Stimulated activated CD8-positive, alpha-beta memory T cell treated with anti-CD3 and anti-CD28 coated beads, Interleukin-2, amount 100 ng/mL, for 1 hour (primary cell): Measurements from ENCODE around the gene RIPPLY3.
"Not testable (repeated sequence)": the region's sequence is repeated elsewhere in the genome, so short reads cannot be mapped to it uniquely, and the experiment has no call there.

ENCODE experiments used
- DNase-seq, 2 donors: peaks; one replicate each; pipeline ENCODE4 v3.0.0-alpha.2; 2020; ENCODE audit warnings: low read depth in 2 of 2

RIPPLY3 gene

DNA sequence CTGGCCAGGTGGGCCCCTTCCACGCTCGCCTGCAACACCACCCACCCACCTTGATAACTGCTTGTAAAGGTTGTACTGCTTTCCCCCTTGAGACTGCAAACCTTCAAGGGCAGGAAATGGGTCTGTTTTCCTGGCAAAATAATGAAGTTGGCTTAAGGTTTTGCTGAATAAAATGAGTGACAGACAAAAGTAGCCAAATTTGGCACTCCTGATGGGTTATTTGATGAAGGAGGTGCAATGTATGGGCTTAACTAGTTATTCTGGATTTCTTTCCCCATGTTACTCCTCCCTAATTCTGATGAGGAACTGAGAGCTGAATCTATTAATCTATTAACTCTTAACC is 25.5 kb upstream of the RIPPLY3 start:
- no peak for DNase-seq

DNA sequence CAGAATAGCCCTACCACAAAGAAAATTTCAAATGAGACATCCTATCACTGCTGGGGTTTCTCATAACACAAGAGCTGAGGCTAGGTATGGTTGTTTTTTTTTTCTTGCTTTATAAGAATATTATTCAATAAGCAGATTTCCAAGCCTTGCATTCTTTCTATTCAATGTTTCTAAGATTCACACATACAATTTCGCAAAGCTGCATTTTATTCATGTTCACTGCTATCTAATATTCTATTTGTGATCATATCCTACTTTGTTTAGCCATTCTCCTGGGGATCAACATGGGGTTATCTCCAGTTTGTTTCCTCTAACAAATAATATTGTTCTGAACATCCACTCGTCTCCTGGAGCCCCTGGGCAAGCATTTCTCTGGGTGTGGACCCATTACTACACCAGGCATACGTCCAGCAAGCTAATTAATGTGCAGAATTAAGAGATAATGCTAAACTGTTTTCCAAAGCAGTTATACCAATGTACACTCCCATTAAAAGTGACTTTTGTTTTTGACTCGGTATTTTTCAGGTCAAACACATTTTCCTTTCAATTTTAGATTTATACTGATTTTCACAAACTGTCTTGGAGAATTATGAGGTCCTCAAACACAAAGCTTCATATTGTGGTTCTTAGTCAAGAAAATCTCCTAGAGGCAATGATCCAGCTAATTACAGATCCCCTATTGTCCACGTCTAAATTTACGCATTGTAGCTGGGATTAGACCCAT is 24.4 kb upstream of the RIPPLY3 start:
- no peak for DNase-seq

DNA sequence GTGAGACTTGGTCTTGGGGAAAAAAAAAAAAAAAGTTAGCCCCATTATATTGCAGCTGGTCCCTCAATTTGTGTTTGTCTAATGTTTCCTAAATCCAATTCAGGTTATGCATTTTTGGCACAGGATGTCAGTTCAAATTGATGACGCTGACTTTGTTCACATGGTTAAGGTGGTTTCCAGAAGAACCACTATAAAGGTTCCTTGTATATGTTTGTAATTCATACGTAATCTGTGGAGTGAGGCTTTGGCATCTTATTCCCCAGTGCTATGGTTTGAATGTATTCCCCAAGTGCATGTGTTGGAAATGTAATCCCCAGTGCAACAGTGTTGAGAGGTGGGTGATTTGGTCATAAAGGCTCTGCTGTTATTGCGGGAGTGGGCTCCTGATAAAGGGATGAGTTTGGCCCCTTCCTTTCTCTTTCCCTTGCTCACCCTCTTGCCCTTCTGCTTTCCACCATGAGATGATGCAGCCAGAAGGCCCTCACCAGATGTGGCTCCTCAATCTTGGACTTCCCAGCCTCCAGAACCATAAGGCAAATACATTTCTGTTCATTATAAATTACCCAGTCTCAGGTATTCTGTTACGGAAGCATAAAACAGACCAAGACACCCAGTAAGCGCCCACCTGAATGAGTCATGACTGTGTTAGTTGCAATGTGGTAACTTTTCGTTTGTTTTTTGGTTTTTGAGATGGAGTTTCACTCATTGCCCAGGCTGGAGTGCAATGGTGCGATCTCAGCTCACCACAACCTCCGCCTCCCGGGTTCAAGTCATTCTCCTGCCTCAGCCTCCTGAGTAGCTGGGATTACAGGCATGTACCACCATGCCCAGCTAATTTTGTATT is 20.5 kb upstream of the RIPPLY3 start:
- no peak for DNase-seq

DNA sequence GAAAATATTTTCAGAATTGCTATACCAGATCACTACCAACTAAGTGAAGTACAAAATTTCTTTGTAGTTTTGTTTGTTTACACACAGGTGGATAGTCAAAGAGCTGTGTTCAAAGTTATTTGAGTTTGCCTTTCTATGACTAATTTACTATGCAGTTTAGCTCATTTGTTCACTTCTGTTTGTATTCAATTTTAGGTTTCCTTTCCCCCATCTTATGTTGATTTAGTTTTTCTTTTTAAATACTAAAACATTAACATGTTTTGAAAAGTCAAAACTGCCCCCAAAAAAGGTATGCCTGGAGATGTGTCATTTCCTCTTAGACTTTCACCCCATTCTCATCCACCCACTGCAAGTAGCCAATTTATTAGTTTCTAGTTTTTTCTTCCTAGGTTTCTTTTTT is 18.7 kb upstream of the RIPPLY3 start:
- DNase-seq: no peak

DNA sequence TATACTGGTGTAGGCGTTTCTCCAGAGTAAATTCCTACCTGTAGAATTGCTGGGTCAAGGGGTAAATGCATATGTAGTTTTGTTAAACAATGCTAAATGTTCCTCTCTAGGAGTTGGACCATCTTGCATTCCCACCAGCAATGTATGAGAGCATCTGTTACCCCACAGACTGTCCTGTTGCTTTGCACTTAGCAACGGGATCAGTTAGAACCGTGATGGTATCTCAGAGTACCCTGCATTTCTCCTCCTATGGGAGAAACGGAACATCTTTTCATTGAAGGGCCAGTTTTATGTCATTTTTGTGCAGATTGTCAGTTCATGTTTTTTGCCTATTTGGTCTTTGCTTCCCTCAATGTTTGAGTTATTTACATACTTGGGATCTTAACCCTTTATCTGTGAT is 18.0 kb upstream of the RIPPLY3 start:
- DNase-seq: no peak

DNA sequence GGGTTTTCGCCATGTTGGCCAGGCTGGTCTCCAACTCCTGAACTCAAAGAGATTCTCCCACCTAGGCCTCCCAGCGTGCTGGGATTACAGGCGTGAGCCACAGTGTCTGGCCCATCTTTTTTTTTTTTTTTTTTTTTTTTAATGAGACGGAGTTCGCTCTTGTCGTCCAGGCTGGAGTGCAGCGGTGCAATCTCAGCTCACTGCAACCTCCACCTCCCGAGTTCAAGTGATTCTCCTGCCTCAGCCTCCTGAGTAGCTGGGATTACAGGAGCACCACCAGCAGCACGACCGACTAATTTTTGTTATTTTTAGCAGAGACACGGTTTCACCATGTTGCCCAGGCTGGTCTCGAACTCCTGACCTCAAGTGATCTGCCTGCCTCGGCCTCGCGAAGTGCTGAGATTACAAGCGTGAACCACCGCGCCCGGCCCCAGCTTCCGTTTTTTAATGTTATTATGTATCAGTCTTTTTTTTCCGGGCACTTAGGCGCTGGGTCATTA is 17.3 kb upstream of the RIPPLY3 start:
- not testable (repeated sequence) for DNase-seq

DNA sequence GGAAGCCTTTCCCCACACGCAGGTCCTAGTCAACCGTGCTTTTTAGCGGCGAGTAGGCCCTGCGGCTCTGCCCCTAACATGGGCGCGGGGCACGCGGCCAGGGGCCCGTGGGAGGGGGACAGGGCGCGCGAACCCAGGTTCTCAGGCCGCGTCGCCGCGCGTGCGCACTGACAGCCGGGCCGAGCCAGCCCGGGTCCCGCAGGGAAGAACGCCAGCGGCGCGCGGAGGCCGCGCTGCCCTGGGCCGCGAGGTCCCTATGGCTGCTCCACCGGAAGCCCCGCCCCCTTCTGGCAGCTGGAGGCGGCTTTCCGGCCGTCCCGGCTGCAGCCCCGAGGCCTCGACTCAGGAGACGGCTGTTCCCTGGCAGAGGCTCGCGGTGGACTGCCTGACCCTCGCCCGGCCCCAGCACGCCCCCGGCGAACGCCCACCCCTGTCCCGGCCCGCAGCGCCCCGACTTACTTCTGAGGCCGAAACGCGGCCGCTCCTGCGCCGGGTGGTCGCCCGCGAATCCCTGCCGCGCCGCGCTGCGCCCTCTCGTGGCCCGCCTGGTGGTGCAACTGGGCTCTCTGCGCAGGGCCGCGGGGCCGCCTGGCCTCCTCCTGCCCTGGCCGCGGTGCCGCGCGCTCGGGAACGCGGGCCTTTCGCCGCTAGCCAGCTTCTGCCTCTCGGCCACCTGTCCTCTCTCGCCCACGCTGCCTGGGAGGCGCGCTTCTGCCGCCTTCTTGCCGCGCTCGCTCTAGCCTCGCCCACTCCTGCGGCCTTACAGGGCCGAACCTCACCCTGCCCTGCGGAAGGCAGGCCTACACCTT is 16.6 kb upstream of the RIPPLY3 start:
- peak; percentile 71 to 79 for DNase-seq

DNA sequence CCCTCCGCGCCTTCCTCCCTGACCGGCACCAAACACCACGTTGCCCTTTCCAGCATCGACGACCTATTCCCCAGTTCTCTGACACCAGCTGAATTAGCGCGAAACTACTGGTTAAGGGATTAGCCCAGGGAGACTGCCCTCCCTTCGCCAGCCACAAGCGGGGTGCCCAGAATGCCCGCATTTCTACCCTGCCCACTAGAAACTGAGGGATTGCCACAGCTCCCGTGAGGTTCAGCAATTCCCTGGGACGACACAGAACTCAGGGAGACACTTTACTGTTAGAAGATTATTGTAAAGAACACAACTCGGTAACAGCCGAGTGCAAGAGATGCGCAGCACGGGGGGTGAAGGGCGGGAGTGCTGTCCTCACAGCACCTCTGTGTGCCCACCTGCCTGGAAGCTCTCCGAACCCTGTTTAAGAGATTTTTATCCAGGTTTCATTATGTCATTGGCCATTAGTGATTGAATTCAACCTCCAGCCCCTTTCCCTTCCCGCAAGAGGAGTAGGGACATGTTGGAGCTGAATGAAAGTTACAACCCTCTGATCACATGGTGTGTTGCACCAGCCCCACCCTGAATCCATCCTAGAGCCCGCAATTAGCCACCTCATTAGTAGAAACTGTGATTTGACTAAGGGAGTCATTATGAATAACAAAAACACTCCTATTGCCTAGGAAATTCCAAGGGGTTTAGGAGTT is 15.8 kb upstream of the RIPPLY3 start:
- DNase-seq: no peak

DNA sequence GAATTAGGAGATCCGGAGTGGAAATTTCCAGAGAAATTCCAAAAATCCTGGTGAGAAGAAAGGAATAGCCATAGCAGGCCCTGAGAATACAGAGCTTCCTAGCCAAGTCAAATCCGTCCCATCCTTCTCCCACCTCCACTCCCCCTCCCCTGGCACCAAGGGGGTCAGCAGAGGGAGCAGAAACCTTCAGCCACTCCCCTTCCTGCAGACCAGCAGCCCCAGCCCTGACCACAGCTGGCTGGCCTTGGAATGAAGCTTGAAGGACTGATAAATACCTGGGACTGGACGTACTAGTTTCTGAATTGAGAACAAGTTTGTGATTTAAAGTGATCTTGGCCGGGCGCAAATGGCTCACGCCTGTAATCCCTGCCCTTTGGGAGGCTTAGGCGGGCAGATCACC is 13.8 kb upstream of the RIPPLY3 start:
- no peak for DNase-seq

DNA sequence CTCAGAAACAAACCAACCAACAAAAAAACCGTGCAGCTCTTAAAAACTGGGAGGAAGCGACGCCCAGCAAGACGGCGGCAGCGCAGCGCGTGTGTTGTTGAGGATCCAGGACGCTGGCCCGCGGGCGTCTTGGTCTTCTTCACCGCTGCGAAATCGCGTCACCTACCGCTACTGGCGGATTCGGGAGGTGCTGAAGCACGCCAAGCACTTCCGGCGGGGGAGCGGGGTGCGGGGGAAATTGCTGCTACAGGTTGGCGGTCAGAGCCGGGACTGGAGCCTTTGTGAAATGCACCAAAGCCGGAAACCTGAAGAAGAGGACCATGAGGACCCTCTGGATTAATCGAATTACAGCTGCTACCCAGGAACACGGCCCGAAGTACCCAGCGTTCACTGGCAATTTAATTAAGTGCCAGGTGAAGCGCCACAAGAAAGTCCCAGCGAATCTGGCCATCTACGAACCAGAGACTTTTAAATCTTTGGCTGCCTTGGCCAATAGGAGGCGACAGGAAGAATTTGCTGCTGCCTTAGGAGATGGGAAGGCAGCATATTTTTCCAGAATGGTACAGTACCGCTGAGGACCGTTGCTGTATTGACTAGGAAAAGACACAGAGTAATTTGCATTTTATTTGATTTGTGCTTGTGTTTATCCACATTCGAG is 11.9 kb upstream of the RIPPLY3 start:
- DNase-seq: no peak

DNA sequence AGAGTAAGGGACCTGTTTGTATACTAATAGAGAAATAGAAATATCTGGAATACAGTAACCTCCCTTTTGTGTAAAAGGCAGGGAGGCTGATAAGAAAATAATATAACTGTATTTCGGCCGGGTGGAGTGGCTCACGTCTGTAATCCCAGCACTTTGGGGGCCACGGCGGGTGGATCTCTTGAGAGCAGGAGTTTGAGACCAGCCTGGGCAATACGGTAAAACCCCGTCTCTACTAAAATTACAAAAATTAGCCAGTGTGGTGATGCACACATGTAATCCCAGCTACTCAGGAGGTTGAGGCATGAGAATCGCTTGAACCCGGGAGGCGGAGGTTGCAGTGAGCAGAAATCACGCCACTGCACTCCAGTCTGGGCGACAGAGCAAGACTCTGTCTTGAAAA is 11.2 kb upstream of the RIPPLY3 start:
- not testable (repeated sequence) for DNase-seq

DNA sequence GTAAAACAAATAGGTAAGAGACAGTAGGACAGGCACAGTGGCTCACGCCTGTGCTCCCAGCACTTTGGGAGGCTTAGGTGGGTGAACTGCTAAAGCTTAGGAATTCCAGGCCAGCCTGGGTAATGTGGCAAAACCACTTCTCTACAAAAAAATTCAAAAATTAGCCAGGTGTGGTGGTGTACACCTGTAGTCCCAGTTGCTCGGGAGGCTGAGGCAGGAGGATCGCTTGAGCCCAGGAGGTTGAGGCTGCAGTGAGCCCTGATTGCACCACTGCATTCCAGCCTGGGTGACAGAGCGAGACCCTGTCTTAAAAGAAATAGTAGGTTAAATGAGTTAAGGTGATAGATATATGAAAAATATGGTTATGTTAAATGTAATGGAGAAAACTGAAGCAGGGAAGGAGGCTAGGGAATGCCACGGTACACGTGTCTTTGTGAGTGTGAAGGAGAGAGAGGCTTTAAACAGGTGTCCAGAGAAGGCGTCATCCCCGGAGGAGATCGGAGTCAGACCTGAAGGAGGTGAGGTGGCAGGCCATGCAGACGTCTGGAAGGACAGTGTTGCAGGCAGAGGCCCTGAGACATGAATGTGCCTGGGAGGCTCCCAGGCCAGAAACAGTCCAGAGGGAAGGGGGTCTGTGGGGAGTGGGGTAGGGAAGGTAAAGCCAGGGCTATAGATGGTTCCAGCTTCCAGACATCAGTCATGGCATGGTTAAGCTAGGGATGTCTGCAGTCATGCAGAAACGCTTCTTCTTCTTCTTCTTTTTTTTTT is 7.2 kb upstream of the RIPPLY3 start:
- DNase-seq: no peak

DNA sequence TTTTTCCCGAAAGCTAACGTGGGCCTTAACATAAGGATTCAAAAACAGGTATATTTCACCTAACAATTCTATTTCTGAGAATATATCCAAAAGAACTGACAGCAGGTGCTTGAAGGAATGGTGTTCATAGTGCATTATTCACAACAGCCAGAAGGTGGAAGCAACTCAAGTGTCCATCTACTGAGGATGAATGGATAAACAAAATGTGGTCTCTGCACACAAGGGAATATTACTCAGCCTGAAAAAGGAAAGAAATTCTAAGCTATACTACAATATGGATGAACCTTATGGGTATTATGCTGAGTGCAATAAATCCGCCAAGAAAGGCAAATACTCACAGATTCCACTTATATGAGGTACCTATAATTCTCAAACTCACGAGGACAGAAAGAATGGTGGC is 6.1 kb upstream of the RIPPLY3 start:
- DNase-seq: no peak

DNA sequence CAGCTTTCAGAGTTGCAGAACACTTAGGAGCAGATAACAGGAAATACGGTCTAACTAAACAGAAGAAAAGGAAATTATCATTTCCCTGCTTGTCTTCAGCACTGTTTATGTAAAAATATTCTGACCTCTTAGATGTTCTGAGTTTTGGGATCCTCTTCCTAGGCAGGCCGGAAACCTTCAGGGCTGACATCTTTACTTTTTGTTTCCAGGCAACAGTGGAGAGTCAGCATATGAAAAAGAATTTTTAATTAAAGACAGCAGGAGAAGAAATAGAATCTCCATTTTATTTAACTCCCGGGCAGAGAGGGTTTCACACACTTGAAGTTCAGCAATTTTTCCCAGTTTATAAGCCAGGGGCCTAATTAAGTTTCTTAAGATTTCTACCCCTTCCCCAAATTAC is 5.1 kb upstream of the RIPPLY3 start:
- no peak for DNase-seq

DNA sequence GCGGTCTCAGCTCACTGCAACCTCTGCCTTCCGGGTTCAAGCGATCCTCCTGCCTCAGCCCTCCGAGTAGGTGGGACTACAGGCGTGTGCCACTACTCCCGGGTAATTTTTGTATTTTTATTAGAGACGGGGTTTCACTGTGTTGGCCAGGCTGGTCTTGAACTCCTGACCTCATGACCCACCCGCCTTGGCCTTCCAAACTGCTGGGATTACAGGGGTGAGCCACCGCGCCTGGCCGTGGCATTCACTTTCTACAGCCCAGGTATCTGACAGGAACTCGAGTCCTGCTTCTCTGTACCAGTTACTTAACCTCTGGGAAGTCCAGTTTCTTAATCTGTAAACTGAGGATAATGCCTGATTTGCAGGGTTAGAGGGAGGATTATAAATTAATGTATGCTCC is 3.7 kb upstream of the RIPPLY3 start:
- not testable (repeated sequence) for DNase-seq

DNA sequence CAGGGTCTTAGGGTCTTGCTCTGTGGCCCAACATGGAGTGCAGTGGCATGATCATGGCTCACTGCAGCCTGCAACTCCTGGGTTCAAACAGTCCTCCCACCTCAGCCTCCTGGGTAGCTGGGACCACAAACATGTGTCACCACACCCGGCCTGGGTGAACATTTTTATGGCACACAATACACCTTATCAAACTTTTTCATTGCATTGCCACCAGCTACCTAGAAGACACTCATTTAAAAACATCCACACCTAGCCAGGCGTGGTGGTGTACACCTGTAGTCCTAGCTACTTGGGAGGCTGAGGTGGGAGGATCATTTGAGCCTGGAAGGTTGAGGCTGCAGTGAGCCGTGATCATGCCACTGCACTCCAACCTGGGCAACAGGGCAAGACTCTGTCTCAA is 2.6 kb upstream of the RIPPLY3 start:
- DNase-seq: not testable (repeated sequence)

DNA sequence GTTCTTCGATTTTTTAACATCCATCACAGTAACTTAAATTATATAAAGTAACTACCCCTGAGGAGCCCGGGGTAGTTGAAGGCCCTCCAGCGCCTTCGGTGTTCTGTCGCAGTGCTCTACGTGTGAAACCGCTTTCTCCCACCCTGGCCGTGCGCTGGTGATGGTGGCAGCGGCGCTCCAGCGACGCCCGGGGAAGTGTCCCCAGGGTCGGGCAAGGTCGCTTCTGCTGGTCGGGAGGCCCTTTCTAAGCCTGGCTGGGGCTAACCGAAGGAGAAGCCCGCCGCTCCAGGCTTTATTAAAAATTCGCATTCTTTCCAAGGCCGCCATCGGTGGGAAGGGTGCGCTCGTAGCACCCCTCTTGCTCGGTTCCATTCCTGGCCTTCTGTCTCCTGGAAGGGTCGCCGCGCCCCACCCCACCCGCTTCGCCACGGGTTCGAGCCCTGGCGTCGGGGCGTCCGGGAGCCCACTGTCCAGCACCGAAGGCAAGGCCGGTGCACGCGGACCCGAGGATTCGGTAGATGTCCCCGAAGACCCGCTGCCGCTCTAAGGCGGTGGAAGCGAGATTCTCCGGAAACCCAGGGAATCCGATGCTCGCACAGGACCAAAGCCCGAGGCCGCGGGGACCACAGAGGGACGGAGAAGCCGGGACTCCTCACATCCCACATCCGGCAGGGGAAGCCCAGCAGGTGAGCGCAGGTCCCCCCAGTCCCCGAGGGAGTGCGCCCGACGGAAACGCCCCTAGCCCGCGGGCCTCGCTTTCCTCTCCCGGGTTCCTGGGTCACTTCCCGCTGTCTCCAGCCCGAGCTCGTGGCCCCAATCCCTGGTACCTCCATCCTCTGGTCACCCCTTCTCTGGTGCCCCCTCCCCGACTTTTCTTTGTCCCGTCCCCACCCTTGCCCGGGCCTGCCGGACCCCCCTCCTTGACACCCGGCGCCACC is 685 bp upstream of the RIPPLY3 start:
- no peak for DNase-seq

DNA sequence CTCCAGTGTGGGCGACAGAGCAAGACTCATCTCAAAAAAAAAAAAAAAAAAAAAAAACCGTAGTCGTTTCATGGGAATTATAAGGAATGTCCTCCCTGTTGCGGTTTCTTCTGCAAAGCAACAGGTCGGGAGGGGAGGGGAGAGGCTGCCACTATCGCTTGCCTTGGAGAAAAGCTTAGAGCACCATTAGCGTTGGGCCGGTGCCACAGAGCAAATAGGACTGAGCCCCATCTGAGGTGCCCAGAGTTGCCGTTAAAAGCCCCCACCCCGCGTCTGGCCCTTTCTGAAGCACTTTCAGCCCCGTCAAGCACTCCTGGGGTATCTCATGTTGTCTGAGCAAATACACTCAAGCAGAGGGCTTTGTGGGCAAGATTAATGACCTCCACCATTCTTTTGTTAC is 2.2 kb downstream of the RIPPLY3 start:
- DNase-seq: no peak

DNA sequence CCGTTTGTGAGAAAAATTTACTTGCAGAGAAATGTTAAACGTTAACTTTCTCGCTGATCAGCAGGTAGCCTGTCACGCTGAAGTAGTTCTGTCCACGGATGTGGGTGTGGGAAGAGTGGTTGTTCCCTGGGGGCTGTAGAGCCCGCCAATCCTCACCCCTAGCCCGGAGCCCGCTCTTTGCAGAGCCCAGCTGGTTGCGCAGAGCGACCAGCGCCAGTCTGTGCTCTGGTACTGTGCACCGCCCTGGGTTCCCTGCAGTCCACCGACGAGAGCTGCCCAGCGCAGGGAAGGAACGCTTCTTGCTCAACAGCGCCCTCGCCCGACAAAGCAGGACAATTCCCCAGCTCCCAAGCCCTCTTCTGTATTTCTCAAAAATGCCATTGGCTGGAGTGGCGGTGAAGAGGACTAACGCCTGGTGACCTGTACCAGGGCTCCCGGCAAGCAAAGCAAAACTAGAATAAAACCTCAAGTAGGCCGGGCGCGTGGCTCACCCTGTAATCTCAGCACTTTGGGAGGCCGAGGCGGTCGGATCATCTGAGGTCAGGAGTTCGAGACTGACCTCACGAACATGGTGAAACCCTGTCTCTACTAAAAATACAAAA is 3.3 kb downstream of the RIPPLY3 start:
- DNase-seq: peak; percentile 44 to 61
